Choroid plexus epithelial cell (primary cell): ENCODE results near the gene NTMT1.

ENCODE experiments used
- DNase-seq: peaks from one replicate; pipeline ENCODE4 v3.0.0-alpha.2; 2010; ENCODE audit warnings: low read depth
- H3K4me3 ChIP-seq: 2 replicates; pipeline ENCODE4 v1.5.1; 2011; ENCODE audit warnings: low read depth, mild to moderate bottlenecking, control low read depth, low read length, moderate library complexity
- TF ChIP-seq, protein P1 (sequence below): conservative IDR thresholded peaks from 2 replicates; pipeline ENCODE4 v1.5.1; 2011; ENCODE audit warnings: low read depth, mild to moderate bottlenecking, control low read depth, inconsistent platforms, low read length, moderate library complexity

The NTMT1 gene

DNA sequence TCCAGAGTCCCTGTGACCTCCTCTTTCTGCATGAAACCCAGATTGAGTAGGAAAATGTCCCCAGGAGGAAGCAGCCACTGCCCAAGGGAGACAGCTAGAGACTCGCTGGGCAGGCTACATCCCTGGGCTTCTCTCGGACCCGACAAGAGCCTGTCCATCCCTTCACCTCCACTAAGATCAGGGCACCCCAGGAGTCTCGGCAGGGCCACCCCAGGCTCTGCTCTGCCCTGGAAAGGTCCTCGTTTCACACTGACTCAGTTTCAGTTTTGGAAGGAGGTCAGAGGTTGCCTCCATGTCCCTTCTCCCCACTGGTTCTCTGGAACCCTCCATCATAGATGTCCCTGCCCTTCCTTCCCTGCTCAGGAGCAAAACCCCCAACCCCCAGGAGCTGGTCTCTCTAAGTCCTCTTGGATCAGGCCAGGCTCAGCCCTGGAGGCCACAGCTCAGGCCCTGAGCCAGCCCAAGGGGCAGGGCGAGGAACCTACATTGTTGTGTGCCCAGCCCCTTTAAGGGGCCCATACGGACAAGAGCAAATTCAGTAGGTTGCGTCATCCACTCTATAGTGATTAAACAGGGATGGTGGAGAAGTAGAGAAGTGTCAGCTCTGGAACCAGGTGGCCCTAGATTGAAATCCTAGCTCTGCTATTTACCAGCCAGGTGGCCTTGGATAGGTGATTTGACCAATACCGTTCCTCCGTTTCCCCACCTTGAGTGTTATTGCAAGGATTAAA is 42.5 kb upstream of the NTMT1 start:
- no peak for DNase-seq
- TF ChIP-seq, protein P1, sequence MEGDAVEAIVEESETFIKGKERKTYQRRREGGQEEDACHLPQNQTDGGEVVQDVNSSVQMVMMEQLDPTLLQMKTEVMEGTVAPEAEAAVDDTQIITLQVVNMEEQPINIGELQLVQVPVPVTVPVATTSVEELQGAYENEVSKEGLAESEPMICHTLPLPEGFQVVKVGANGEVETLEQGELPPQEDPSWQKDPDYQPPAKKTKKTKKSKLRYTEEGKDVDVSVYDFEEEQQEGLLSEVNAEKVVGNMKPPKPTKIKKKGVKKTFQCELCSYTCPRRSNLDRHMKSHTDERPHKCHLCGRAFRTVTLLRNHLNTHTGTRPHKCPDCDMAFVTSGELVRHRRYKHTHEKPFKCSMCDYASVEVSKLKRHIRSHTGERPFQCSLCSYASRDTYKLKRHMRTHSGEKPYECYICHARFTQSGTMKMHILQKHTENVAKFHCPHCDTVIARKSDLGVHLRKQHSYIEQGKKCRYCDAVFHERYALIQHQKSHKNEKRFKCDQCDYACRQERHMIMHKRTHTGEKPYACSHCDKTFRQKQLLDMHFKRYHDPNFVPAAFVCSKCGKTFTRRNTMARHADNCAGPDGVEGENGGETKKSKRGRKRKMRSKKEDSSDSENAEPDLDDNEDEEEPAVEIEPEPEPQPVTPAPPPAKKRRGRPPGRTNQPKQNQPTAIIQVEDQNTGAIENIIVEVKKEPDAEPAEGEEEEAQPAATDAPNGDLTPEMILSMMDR: no peak
- H3K4me3 ChIP-seq: no peak overlapping the region

DNA sequence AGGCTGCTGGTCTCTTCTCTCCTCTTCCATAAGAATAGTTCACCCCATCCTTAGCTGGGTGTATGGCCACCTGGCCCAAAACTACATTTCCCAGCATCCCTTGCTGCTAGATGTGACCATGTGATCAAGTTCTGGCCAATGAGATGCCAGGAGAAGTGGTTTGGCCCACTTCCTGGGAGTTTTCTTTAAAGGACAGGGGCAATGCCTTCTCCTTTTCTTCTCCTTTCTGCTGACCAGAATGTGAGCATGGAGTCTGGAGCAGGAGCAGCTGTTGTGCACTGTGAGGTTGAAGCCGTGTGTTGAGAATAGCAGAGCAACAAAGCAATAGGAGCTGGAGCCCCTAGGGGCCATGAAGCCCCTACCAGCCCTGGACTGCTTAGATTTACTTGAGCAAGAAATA is 41.8 kb upstream of the NTMT1 start:
- TF ChIP-seq, protein P1: no peak
- no peak overlapping the region for H3K4me3 ChIP-seq
- DNase-seq: peak; percentile 94

GRCh38 chr9:129585352-129585751 is 40.6 kb upstream of the NTMT1 start:
- TF ChIP-seq, protein P1: no peak
- DNase-seq: no peak
- no peak overlapping the region for H3K4me3 ChIP-seq

DNA sequence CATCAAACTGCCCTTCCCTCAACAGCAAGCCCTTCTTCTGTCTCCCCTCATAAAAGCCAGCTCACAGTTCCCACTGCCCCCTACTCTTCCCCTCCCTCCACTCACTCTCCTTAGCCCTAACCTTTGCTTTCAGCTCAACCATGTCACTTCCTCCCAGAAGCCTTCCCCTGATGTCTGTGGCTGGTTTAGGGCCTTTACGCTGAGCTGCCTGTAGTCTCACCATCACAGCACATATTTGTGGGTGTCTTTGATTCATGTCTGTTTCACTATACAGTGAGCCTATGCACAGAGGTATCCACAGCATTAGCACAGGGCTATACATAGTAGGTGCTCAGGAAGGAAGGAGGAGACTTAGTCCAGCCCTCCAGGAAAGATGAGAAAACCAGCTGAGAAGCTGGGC is 39.7 kb upstream of the NTMT1 start:
- TF ChIP-seq, protein P1: no peak
- DNase-seq: no peak

DNA sequence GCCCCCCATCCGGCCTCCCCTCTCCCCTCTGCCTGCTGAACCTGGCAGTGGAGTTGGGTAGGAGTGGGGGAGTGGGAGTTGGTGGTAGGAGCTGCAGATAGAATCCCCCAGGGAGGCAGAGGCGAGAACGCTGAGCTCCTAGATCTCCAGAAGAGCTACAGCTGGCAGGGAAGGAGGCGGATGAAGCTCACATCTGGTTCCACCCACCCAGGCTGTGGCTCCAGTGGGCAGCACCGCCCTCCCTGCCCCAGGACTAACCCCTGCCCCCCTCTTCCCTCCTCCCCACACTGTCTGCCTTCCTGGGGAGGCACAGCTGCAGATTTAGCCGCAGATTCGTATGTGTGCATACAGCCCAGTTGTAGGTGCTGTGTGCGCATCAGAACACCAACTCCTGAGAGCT is 39.3 kb upstream of the NTMT1 start:
- no peak overlapping the region for H3K4me3 ChIP-seq
- TF ChIP-seq, protein P1: no peak

More for the DNA sequence above, 39.7 kb upstream of the NTMT1 start:
- H3K4me3 ChIP-seq: no peak overlapping the region

GRCh38 chr9:129587487-129588262 is 38.3 kb upstream of the NTMT1 start:
- no peak overlapping the region for H3K4me3 ChIP-seq
- TF ChIP-seq, protein P1: no peak
- no peak for DNase-seq

More for the DNA sequence above, 39.3 kb upstream of the NTMT1 start:
- peak; percentile 40 for DNase-seq
